HepG2 (cell line): ENCODE measurements around the gene CBY1. TPM values are rescaled to one million over a fixed set of nuclear protein-coding genes. Genes with fewer than 3 reads are reported as not detected.

ENCODE experiments used
- CHD4 ChIP-seq: fragments of 200-600 bp; sonication (generic); IDR thresholded peaks from 2 replicates; pipeline ENCODE4 v1.7.0; 2017; ENCODE audit warnings: mild to moderate bottlenecking, low read length, borderline replicate concordance
- HNRNPL ChIP-seq: fragments of 200-400 bp; formaldehyde crosslinking; IDR thresholded peaks from 2 replicates; pipeline ENCODE4 v1.6.1; 2017; ENCODE audit warnings: mild to moderate bottlenecking, low read depth, low read length
- KLF16 ChIP-seq, 2 experiments: sonication (generic) in 1 of 2; formaldehyde crosslinking in 1 of 2; IDR thresholded peaks; 2 replicates each; pipeline versions ENCODE4 v1.6.1 to v1.8.0; 2016 to 2023; ENCODE audit warnings: missing genetic modification reagents in 2 of 2, missing compliant biosample characterization in 1 of 2
- NFATC3 ChIP-seq: sonication (generic); formaldehyde crosslinking; IDR thresholded peaks from 2 replicates; pipeline ENCODE4 v1.5.1; 2020; ENCODE audit warnings: mild to moderate bottlenecking, missing genetic modification reagents
- NR2C2 ChIP-seq: sonication (generic); formaldehyde crosslinking; IDR thresholded peaks from 2 replicates; pipeline ENCODE4 v1.4.0; 2020; ENCODE audit warnings: missing genetic modification reagents, mild to moderate bottlenecking, moderate library complexity, borderline replicate concordance
- POLR2AphosphoS5 ChIP-seq: IDR thresholded peaks from 2 replicates; pipeline ENCODE4 v1.6.1; 2012; ENCODE audit warnings: low read depth, low read length
- RARA ChIP-seq: IDR thresholded peaks from 2 replicates; pipeline ENCODE4 v1.6.1; 2016; ENCODE audit warnings: missing genetic modification reagents, missing compliant biosample characterization
- RBAK ChIP-seq: sonication (generic); formaldehyde crosslinking; IDR thresholded peaks from 2 replicates; pipeline ENCODE4 v1.5.1; 2020; ENCODE audit warnings: mild to moderate bottlenecking, missing genetic modification reagents
- RBFOX2 ChIP-seq: fragments of 200-400 bp; formaldehyde crosslinking; IDR thresholded peaks from 2 replicates; pipeline ENCODE4 v1.6.1; 2017; ENCODE audit warnings: low read depth, mild to moderate bottlenecking, low read length
- SRY ChIP-seq: sonication (generic); formaldehyde crosslinking; IDR thresholded peaks from 2 replicates; pipeline ENCODE4 v1.8.0; 2022; ENCODE audit warnings: mild to moderate bottlenecking, missing genetic modification reagents
- SUZ12 ChIP-seq: fragments of 150-350 bp; IDR thresholded peaks from 2 replicates; pipeline ENCODE4 v1.6.1; 2014; ENCODE audit warnings: low read depth, low read length
- TAF1 ChIP-seq: sonication (generic); formaldehyde crosslinking; IDR thresholded peaks from 2 replicates; pipeline ENCODE4 v1.4.0; 2020; ENCODE audit warnings: missing genetic modification reagents
- ZFP36 ChIP-seq: fragments of 150-350 bp; IDR thresholded peaks from 2 replicates; pipeline ENCODE4 v1.6.1; 2018; ENCODE audit warnings: borderline replicate concordance, low read length, low read depth; ENCODE audit not compliant: partially characterized antibody
- ZFY ChIP-seq: sonication (generic); formaldehyde crosslinking; IDR thresholded peaks from 2 replicates; pipeline ENCODE4 v1.4.0; 2020; ENCODE audit warnings: missing genetic modification reagents
- ZNF317 ChIP-seq: sonication (generic); formaldehyde crosslinking; IDR thresholded peaks from 2 replicates; pipeline ENCODE4 v1.5.0; 2020; ENCODE audit warnings: mild to moderate bottlenecking, missing genetic modification reagents
- polyA plus RNA-seq, 8 experiments: library from polyadenylated mRNA; depleted of rRNA in 3 of 8; stranded (reverse) in 7 of 8; unstranded in 1 of 8; fragments of >200 nt; fragmentation: Illumina TruSeq in 4 of 8; extraction: Trizol in 4 of 8; gene quantifications; 2 replicates each; pipeline versions ENCODE4 v1.2.1 to v1.2.3, GENCODE V29; 2011 to 2016; ENCODE audit warnings: low read depth in 4 of 8, missing spikeins in 1 of 8, mixed read lengths in 1 of 8; ENCODE audit not compliant: insufficient read depth in 1 of 8
- total RNA-seq, 5 experiments: library from RNA; depleted of rRNA; stranded (reverse); fragments of >200 nt; fragmentation: Illumina TruSeq; extraction: Trizol; gene quantifications; 2 replicates each; pipeline ENCODE4 v1.2.3, GENCODE V29; 2016; ENCODE audit warnings: low read depth in 1 of 5
- TF ChIP-seq, protein P1 (sequence below): sonication (generic); formaldehyde crosslinking; IDR thresholded peaks from 2 replicates; pipeline ENCODE4 v1.9.0; 2022; ENCODE audit warnings: missing genetic modification reagents, mild to moderate bottlenecking, borderline replicate concordance
- TF ChIP-seq, protein P2 (sequence below): sonication (generic); formaldehyde crosslinking; IDR thresholded peaks from 2 replicates; pipeline ENCODE4 v1.5.0; 2020; ENCODE audit warnings: missing genetic modification reagents
- TF ChIP-seq, protein P3 (sequence below): sonication (generic); formaldehyde crosslinking; IDR thresholded peaks from 2 replicates; pipeline ENCODE4 v1.5.0; 2020; ENCODE audit warnings: mild to moderate bottlenecking, missing genetic modification reagents
- TF ChIP-seq, protein P4 (sequence below): sonication (generic); formaldehyde crosslinking; IDR thresholded peaks from 2 replicates; pipeline ENCODE4 v1.5.1; 2020; ENCODE audit warnings: mild to moderate bottlenecking, missing genetic modification reagents, borderline replicate concordance

CBY1 gene
- total and polyA plus RNA-seq, 2 of the 13 experiments (the other 11 are each of a cell fraction or from before 2014, with no cell fraction given): 19.7 to 20.3 TPM

DNA sequence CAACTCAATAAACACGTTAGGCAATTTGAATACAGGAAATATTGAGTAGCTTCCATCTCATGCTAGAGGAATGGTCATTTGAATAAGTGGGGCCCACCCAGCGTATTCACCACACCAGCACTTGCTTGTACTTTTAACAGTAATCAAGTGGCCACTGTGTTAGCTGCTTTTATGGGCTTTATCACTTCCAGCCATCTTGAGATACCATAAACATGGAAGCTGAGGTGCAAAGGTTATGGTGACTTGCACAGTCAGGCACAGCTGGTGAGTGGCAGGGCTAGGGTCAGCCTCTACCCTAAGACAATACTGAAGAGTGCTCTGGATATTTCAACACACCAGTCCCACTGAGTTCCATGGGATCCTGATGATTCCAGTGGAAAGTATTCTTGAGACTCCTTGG is 37.6 kb downstream of the CBY1 start (continued):
- TF ChIP-seq RBFOX2: no peak
- TF ChIP-seq ZFY (CRISPR knock-in tag): no peak
- TF ChIP-seq, protein P1, sequence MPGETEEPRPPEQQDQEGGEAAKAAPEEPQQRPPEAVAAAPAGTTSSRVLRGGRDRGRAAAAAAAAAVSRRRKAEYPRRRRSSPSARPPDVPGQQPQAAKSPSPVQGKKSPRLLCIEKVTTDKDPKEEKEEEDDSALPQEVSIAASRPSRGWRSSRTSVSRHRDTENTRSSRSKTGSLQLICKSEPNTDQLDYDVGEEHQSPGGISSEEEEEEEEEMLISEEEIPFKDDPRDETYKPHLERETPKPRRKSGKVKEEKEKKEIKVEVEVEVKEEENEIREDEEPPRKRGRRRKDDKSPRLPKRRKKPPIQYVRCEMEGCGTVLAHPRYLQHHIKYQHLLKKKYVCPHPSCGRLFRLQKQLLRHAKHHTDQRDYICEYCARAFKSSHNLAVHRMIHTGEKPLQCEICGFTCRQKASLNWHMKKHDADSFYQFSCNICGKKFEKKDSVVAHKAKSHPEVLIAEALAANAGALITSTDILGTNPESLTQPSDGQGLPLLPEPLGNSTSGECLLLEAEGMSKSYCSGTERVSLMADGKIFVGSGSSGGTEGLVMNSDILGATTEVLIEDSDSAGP (CRISPR knock-in tag): no peak
- no peak for TF ChIP-seq RBAK
- TF ChIP-seq, protein P2, sequence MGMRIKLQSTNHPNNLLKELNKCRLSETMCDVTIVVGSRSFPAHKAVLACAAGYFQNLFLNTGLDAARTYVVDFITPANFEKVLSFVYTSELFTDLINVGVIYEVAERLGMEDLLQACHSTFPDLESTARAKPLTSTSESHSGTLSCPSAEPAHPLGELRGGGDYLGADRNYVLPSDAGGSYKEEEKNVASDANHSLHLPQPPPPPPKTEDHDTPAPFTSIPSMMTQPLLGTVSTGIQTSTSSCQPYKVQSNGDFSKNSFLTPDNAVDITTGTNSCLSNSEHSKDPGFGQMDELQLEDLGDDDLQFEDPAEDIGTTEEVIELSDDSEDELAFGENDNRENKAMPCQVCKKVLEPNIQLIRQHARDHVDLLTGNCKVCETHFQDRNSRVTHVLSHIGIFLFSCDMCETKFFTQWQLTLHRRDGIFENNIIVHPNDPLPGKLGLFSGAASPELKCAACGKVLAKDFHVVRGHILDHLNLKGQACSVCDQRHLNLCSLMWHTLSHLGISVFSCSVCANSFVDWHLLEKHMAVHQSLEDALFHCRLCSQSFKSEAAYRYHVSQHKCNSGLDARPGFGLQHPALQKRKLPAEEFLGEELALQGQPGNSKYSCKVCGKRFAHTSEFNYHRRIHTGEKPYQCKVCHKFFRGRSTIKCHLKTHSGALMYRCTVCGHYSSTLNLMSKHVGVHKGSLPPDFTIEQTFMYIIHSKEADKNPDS (CRISPR knock-in tag): no peak
- TF ChIP-seq NR2C2: peak; percentile 41; the same call in 1 of the 2 replicates
- TF ChIP-seq HNRNPL: no peak
- TF ChIP-seq KLF16 (CRISPR knock-in tag; IDR thresholded peaks at IDR 0.05): no peak
- TF ChIP-seq CHD4: no peak
- TF ChIP-seq NFATC3 (CRISPR knock-in tag): no peak
- TF ChIP-seq ZFP36: no peak
- TF ChIP-seq TAF1 (CRISPR knock-in tag): peak; percentile 20; the same call in 1 of the 2 replicates
- 0 out of 2 replicates have a peak, but pooled peaks have one; percentile 6 for TF ChIP-seq RARA (CRISPR knock-in tag)
- TF ChIP-seq POLR2AphosphoS5: no peak
- no peak for TF ChIP-seq SRY (CRISPR knock-in tag)
- TF ChIP-seq, protein P3, sequence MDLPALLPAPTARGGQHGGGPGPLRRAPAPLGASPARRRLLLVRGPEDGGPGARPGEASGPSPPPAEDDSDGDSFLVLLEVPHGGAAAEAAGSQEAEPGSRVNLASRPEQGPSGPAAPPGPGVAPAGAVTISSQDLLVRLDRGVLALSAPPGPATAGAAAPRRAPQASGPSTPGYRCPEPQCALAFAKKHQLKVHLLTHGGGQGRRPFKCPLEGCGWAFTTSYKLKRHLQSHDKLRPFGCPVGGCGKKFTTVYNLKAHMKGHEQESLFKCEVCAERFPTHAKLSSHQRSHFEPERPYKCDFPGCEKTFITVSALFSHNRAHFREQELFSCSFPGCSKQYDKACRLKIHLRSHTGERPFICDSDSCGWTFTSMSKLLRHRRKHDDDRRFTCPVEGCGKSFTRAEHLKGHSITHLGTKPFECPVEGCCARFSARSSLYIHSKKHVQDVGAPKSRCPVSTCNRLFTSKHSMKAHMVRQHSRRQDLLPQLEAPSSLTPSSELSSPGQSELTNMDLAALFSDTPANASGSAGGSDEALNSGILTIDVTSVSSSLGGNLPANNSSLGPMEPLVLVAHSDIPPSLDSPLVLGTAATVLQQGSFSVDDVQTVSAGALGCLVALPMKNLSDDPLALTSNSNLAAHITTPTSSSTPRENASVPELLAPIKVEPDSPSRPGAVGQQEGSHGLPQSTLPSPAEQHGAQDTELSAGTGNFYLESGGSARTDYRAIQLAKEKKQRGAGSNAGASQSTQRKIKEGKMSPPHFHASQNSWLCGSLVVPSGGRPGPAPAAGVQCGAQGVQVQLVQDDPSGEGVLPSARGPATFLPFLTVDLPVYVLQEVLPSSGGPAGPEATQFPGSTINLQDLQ (CRISPR knock-in tag): no peak
- no peak for TF ChIP-seq SUZ12
- TF ChIP-seq ZNF317 (CRISPR knock-in tag): no peak
- TF ChIP-seq, protein P4, sequence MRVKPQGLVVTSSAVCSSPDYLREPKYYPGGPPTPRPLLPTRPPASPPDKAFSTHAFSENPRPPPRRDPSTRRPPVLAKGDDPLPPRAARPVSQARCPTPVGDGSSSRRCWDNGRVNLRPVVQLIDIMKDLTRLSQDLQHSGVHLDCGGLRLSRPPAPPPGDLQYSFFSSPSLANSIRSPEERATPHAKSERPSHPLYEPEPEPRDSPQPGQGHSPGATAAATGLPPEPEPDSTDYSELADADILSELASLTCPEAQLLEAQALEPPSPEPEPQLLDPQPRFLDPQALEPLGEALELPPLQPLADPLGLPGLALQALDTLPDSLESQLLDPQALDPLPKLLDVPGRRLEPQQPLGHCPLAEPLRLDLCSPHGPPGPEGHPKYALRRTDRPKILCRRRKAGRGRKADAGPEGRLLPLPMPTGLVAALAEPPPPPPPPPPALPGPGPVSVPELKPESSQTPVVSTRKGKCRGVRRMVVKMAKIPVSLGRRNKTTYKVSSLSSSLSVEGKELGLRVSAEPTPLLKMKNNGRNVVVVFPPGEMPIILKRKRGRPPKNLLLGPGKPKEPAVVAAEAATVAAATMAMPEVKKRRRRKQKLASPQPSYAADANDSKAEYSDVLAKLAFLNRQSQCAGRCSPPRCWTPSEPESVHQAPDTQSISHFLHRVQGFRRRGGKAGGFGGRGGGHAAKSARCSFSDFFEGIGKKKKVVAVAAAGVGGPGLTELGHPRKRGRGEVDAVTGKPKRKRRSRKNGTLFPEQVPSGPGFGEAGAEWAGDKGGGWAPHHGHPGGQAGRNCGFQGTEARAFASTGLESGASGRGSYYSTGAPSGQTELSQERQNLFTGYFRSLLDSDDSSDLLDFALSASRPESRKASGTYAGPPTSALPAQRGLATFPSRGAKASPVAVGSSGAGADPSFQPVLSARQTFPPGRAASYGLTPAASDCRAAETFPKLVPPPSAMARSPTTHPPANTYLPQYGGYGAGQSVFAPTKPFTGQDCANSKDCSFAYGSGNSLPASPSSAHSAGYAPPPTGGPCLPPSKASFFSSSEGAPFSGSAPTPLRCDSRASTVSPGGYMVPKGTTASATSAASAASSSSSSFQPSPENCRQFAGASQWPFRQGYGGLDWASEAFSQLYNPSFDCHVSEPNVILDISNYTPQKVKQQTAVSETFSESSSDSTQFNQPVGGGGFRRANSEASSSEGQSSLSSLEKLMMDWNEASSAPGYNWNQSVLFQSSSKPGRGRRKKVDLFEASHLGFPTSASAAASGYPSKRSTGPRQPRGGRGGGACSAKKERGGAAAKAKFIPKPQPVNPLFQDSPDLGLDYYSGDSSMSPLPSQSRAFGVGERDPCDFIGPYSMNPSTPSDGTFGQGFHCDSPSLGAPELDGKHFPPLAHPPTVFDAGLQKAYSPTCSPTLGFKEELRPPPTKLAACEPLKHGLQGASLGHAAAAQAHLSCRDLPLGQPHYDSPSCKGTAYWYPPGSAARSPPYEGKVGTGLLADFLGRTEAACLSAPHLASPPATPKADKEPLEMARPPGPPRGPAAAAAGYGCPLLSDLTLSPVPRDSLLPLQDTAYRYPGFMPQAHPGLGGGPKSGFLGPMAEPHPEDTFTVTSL (CRISPR knock-in tag): no peak
